CD4-positive, alpha-beta T cell treated with Interferon alpha-2 for 1 hour (primary cell): ENCODE data around the gene NOCT.
"Not testable (repeated sequence)": the region's sequence is repeated elsewhere in the genome, so short reads cannot be mapped to it uniquely, and the experiment has no call there.

ENCODE experiments used
- DNase-seq, 2 donors: peaks; one replicate each; pipeline ENCODE4 v3.0.0-alpha.2; 2020 to 2022

Gene NOCT, protein sequence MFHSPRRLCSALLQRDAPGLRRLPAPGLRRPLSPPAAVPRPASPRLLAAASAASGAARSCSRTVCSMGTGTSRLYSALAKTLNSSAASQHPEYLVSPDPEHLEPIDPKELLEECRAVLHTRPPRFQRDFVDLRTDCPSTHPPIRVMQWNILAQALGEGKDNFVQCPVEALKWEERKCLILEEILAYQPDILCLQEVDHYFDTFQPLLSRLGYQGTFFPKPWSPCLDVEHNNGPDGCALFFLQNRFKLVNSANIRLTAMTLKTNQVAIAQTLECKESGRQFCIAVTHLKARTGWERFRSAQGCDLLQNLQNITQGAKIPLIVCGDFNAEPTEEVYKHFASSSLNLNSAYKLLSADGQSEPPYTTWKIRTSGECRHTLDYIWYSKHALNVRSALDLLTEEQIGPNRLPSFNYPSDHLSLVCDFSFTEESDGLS

GRCh38 chr4:139015269-139015947 is at the start of gene NOCT:
Gene NOCT (plus strand): TSS chr4:139015781. CDS start chr4:139015982, 201 bp downstream.
- peak; percentile 93 to 95 for DNase-seq

DNA sequence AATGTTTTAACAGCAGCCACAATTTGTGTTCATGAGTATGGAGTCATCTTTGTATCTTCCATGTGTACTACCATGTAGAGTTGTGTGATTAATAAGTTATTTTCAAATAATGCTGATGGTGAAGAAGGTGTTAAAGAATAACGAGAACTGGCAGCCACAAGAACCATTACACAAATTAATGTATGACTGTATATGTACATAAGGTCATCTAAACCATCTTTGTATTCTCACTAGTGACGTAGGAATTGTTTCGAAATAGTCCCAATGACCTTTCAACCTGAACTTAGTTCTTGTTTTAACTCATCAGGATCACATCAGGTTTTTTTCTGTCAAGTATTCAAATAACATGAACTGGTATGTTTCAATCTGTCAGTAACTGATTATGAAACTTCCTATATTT is 48.3 kb upstream of the NOCT start:
- peak in 1 of 2 donors; percentile 16 for DNase-seq

DNA sequence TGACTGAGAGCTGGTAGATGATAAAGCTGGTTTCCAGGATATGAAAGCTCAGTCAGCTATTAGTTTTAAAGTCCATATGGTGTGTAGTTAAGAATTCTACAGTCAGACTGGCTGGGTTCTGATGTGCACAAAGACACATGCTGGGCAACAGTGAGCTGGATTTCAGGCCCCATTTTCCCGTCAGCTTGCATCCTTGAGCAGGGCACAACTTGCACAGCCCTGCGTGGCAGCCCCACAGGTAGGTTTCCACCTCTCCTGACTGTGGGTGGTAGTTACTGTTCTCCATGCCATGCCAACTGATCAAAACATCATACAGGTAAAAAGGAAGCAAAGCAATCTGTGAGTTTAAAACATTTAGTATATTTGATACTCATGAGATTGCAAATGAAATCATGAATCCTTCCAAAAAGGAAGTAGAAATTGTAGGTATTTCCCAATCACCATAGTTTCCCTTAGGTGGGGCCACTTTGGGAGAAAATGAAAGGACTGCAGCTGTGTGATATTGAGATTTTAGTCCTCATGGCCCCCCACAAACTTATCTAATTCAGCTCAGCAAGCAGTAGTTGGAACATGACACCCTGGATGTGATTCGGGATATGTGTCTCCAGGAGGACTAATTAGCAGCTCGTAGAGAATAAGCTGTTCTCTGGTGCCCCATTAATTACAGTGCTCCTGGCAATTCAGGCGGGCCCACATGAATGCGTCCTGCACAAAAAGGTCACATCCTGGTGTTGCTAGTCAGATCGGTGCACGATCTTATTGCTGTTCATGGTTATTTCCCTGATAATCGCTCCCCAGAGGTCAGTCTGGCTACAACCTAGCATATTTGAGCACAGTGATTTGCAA is 42.4 kb upstream of the NOCT start:
- DNase-seq, result no peak

- DNase-seq, result no peak
These were observed 40.4 kb upstream of the NOCT start for GRCh38 chr4:138975225-138975624.

DNA sequence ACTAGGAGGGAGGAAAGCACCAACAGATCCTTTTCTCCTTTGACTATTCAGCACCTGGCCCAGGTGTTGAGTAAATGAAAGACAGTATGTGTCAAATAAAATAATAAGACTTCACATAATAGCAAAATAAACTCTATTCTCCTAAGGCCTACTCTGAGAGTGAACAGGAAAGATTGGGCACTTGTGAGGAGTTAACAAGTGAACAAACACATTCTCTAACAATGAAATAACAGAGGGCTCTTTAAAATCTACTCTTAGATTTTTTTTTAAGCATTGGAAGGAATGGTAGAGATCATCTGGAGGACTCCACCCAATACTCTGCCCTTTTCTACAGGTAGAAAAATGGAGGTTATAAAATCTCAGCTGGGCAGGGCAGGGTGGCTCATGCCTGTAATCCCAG is 39.1 kb upstream of the NOCT start:
- no peak for DNase-seq

DNA sequence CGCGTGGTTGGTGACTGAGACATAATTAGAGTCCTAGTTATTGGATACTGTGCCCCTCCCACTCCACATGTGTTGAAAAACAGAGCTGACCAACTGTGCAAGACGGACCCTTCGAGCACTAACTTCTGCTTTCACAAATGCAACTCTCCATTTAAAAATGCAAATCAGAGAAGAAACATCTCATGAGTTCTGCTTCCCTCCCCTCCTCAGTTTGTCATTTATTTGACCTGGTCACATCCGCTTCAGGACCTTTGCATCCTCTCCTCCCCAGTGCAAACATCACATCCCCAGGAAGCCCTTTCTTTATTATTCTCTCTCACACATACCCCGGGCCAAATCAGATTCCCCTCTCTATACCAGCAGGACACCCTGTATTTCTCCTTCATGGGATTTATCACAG is 38.1 kb upstream of the NOCT start:
- DNase-seq, result peak in 1 of 2 donors; percentile 20

GRCh38 chr4:138978028-138978585 is 37.5 kb upstream of the NOCT start:
- no peak for DNase-seq

DNA sequence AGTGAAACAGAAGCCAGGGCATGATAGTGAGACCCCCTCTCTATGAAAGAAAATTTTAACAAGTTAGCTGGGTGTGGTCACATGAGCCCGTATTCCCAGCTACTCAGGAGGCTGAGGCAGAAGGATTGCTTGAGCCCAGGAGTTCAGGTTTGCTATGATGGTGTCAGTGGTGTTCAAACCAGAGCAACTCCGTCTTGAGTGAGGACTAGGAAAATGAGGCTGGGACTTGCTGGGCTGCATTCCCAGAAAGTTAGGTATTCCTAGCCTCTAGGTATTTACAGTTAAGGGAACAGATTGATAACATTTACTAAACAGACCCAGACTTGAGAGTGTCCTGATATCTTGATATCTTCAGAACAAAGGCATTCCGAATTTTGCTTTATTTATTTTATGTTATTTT is 37.0 kb upstream of the NOCT start:
- no peak for DNase-seq

DNA sequence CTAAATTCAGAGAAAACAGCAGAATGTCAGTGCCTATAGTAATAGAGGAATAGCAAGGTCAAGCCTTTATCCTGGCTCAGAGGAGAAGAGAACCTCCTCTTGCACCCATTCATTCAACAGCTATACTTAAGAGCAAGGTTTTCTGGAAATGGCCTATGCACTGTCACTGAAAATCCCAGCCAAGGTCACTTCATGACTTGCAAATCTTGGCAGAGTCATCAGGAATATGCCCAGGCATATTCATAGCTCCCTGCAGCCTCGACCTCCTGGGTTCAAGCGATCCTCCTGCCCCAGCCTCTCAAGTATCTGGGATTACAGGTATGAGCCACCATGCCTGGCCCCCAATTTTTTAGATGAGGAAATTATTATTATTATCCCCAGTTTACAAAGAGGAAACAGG is 35.8 kb upstream of the NOCT start:
- DNase-seq, result no peak

GRCh38 chr4:138981930-138982390 is 33.6 kb upstream of the NOCT start:
- DNase-seq, result peak in 1 of 2 donors; percentile 23

- no peak for DNase-seq
These were observed 32.8 kb upstream of the NOCT start for GRCh38 chr4:138982754-138983153.

GRCh38 chr4:138983690-138984089 is 31.9 kb upstream of the NOCT start:
- no peak for DNase-seq

- no peak for DNase-seq
These were observed 30.9 kb upstream of the NOCT start for GRCh38 chr4:138984647-138985046.

GRCh38 chr4:138992676-138993075 is 22.9 kb upstream of the NOCT start:
- no peak for DNase-seq

GRCh38 chr4:138996090-138996489 is 19.5 kb upstream of the NOCT start:
- DNase-seq, result no peak

- no peak for DNase-seq
These were observed 15.9 kb upstream of the NOCT start for GRCh38 chr4:138999666-139000065.

DNA sequence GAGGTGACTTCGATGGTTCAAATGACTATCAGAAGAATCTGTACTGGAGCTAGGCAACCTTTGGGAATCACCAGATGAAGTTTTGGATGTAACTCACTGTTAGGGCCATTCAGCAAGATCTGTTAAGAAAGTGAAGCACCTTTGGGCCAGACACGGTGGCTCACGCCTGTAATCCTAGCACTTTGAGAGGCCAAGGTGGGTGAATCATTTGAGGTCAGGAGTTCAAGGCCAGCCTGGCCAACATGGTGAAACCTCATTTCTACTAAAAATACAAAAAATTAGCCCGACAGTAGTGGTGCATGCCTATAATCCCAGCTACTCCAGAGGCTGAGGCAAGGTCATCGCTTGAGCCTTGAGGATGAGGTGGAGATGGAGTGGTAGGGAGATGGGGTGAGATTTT is 15.4 kb upstream of the NOCT start:
- not testable (repeated sequence) for DNase-seq

- not testable (repeated sequence) for DNase-seq
These were observed 14.2 kb upstream of the NOCT start for GRCh38 chr4:139001430-139001829.

DNA sequence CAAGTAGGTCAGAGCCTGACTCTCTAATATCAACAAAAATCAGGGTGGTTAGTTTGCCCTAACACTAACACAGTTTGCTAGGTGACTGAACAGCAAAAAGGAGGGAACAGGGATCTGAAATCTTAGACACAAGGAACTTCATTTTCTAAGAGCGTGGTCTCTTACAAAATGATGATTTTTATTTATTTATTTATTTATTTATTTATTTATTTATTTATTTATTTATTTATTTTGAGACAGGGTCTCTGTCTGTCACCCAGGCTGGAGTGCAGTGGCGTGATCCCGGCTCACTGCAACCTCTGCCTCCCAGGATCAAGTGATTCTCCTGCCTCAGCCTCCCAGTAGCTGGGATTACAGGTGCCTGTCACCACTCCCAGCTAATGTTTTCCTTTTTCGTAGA is 11.9 kb upstream of the NOCT start:
- DNase-seq, result not testable (repeated sequence)

DNA sequence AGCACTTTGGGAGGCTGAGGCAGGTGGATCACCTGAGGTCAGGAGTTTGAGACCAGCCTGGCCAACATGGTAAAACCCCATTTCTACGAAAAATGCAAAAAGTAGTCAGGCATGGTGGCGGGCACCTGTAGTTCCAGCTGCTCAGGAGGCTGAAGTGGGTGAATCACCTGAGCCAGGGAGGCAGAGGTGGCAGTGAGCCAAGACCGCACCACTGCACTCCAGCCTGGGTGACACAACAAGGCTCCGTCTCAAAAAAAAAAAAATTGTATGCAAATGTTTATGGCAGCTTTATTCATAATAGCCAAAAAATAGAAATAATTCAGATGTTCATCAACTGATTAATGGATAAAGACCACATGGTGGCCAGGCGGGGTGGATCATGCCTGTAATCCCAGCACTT is 9.8 kb upstream of the NOCT start:
- no peak for DNase-seq

- no peak for DNase-seq
These were observed 7.9 kb upstream of the NOCT start for GRCh38 chr4:139007640-139008039.

GRCh38 chr4:139008278-139008677 is 7.3 kb upstream of the NOCT start:
- DNase-seq, result not testable (repeated sequence)

GRCh38 chr4:139009702-139010101 is 5.9 kb upstream of the NOCT start:
- no peak for DNase-seq
